ENCODE results near the gene SORCS2.

SORCS2 gene

DNA sequence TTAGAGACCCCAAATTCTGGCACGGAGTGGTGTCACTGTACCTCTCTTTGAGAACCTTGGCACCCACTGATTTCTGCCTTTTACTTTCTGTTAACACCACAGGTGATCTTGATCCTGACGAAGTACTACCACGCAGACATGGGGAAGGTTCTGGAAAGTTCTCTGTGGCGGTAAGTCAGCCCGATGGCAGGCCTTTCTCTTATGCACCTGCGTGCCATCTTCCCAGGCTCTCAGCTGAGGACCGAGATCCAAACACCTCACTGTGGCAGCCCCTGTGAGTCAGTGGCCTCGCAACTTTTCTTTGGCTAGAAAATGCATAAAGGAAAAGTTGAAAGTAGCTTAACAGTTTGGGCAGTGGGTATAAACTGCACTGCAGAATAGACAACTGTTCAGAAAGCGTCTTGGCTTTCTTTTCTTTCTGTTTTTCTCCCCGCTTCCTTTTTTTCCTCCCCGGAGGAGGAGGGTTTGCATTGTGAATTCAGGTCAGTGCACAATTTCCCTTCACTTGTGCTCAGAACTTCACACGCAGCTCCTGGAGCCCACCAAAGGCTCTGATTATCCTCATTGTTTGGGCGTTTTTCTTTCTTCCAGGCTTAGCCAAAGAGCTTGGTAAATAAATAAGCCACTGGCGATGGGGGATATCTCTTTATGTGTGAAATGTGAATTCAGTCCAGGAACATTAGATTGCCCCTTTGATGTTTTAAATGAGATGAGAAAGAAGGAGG, 204.0 kb downstream of the SORCS2 start:
- Mint-ChIP-seq H3K27me3 (peaks cover 53% of the 10 kb centered on the region), H3K4me1 (ENCODE audit: low read depth) (no peaks in the 10 kb centered on the region), H3K4me3 (no peak overlapping the region), H3K36me3 (ENCODE audit: low read depth) (no peaks in the 10 kb centered on the region), H3K9me3 (no peaks in the 10 kb centered on the region), H3K27ac (no peak overlapping the region)
- DNase-seq: no peak

DNA sequence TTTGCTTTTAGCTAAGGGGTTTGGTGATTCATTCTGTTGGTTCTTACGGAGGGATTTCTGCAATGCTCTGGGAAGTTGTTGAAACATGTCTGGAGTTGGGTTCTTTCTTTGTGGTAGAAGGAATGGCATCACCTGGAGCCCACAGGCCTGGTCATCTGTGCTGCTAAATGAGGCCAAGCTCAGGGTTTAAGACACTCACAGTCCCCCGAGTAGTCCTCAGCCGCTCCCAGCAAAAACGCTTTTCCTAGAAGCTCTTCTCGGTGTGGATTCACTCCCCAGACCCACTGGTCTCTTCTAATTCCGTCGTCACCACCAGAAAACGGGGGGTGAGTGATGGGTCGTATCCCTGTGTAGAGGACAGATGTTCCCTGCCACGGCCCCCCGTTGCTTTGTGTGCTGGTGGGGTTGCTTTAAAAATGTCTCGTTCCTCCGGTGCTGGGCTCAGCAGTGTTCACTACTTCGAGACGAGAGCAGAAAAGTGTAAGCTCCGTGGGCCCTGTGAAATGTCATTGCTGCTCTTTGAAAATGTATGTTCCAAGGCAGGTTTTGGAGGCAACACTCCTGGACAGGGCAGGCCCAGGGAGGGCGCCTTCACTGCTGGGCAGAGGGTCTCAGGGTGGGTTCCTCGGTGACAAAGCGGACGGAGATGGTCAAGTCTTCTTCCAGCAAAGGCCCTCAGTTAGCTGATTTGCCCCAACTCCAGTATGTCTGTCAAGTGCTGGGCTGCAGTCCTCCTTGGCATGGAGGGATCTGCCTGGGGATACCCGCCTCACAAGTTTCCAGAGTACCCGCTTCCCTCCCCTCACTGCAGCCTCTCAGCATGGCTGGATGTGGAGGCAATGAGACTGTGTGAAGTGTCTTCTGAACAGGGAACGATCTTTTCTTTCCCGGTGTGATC, 205.1 kb downstream of the SORCS2 start:
- no peaks in the 10 kb centered on the region for H3K4me1 Mint-ChIP-seq (ENCODE audit: low read depth)
- DNase-seq: no peak
- H3K4me3 Mint-ChIP-seq: no peak overlapping the region
- no peaks in the 10 kb centered on the region for H3K9me3 Mint-ChIP-seq
- peaks cover 48% of the 10 kb centered on the region for H3K27me3 Mint-ChIP-seq
- no peaks in the 10 kb centered on the region for H3K36me3 Mint-ChIP-seq (ENCODE audit: low read depth)
- no peak overlapping the region for H3K27ac Mint-ChIP-seq

DNA sequence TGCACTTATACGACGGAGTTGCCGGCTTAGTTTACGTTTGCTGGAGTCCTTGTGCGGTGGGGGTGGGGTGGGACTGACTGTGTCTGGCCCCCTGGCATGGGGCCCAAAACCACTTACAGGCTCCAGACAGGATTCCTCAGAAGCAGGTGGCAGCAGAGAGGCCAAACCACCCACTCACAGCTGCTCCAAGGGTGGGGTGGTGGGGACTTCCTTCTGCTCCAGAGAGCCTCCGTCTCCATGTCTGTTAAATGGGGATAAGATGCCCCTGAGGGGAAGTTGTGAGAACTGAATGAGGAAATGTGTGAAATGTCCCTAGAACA, 205.7 kb downstream of the SORCS2 start:
- no peak for DNase-seq
- H3K27ac Mint-ChIP-seq: no peak overlapping the region
- no peaks in the 10 kb centered on the region for H3K9me3 Mint-ChIP-seq

DNA sequence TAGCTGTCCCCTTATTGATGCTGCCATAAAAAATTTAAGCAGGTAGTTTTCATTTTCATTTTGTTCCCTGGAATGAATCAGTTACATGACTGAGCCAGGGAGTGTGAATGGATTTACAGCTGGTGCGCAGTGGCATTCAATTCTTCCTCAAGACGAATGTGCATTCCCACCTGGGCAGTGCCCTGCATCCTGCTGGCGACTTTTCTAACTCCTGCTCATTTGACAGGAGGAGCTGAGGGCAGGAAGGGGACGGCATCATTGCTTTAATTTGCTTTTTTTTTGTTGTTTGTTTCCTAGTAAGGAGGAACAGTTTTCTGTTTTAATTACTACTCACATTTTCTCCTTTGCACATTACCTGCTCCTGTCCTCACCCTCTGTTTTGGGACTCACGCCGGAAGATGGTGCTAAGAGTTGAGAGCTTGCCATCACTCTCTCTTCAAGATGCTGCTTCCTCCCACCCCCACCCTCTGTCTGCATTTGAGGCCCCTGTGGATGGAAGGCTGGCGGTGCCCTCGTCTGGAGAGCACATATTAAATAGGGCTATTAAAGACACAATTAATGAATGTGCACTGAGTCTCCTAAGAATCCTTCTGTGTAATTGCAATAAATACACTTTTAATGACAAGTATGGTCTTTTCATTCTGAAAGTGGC, 206.6 kb downstream of the SORCS2 start:
- Mint-ChIP-seq H3K4me1 (ENCODE audit: low read depth) (no peaks in the 10 kb centered on the region), H3K4me3 (no peak overlapping the region), H3K27ac (no peak overlapping the region), H3K27me3 (peaks cover 34% of the 10 kb centered on the region), H3K9me3 (no peaks in the 10 kb centered on the region), H3K36me3 (ENCODE audit: low read depth) (no peaks in the 10 kb centered on the region)
- no peak for DNase-seq

More for the DNA sequence above, 205.7 kb downstream of the SORCS2 start:
- H3K36me3 Mint-ChIP-seq (ENCODE audit: low read depth): no peaks in the 10 kb centered on the region
- peaks cover 42% of the 10 kb centered on the region for H3K27me3 Mint-ChIP-seq
- H3K4me3 Mint-ChIP-seq: no peak overlapping the region
- H3K4me1 Mint-ChIP-seq (ENCODE audit: low read depth): no peaks in the 10 kb centered on the region

DNA sequence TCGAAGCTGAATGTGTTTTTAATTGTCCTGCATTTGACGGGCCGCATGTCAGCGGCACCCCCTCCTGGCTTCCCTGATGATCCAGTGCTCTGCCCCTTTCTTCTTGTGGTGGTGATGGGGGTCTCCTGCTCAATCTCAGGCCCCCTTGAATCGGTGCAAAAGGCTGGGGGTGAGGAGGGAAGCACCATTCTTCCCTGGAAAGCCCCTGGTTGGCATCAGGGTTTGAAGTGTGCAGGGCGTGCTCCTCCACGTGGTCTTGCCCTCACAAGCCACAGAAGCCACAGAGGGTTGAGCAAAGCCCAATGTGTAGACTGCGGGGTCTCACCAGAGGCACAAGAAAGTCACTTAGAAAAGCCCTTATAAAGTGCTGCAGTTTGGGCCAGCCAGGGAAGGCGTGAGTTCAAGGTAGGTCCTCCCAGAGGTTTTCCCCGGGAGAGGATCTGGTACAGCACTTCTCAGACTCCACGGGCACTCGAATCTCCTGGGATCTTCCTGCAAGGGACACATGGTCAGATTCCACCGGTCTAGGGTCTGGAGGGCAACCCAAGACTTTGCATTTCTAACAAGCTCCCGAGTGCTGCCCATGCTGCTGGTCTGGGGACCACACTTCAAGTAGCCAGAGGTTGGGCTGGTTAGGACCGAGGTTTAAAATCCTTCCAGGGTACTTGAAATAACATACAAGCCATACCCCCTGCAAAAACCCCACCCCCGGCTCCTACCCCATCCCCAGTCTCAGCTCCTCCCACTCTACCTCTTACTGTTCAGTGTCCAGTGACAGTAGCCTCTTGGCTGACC, 207.3 kb downstream of the SORCS2 start:
- no peak overlapping the region for H3K4me3 Mint-ChIP-seq
- H3K4me1 Mint-ChIP-seq (ENCODE audit: low read depth): no peaks in the 10 kb centered on the region
- no peaks in the 10 kb centered on the region for H3K9me3 Mint-ChIP-seq
- H3K27ac Mint-ChIP-seq: no peak overlapping the region
- H3K36me3 Mint-ChIP-seq (ENCODE audit: low read depth): no peaks in the 10 kb centered on the region
- peaks cover 34% of the 10 kb centered on the region for H3K27me3 Mint-ChIP-seq
- peak; percentile 6 for DNase-seq

DNA sequence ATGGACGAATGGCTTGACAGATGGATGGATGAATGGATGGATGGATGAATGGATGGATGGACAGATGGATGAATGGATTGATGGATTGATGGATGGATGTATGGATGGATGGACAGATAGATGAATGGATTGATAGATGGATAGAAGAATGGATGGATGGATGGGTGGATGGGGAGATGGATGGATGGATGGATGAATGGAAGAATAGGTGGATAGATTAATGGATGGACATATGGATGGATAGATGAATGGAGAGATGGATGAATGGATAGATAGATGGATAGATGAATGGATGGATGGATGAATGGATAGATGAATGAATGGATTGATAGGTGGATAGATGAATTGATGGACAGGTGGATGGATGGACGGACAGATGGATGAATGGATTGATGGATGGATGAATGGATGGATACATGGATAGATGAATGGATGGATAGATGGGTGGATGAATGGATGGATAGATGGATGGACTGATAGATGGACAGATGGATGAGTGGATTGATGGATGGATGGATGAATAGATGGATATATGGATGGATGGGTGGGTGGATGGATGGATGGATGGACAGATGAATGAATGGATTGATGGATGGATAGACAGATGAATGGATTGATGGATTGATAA, 208.4 kb downstream of the SORCS2 start:
- no peaks in the 10 kb centered on the region for H3K4me1 Mint-ChIP-seq (ENCODE audit: low read depth)
- H3K27ac Mint-ChIP-seq: no peak overlapping the region
- DNase-seq: no peak
- H3K9me3 Mint-ChIP-seq: no peaks in the 10 kb centered on the region
- peaks cover 34% of the 10 kb centered on the region for H3K27me3 Mint-ChIP-seq
- no peaks in the 10 kb centered on the region for H3K36me3 Mint-ChIP-seq (ENCODE audit: low read depth)
- H3K4me3 Mint-ChIP-seq: no peak overlapping the region

DNA sequence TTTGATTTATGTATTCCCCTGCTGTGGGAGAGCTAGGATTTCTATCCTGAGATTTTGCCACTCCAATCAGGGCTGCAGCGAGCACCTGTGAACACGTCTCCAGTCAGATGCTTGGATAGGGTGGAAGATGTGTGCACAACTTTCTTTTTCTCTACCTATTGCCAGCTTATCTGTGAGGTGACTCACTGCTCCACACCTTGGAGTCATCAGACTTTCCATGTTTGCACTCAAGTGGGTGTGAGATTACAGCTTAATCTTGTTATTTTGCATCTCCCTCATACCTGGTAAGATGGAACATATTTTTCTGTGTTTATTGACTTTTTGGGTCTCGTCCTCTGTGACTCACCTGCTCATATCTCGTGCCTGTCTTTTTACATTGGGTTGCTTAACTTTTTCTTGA, 210.2 kb downstream of the SORCS2 start:
- Mint-ChIP-seq H3K27ac (no peak overlapping the region), H3K27me3 (peaks cover 23% of the 10 kb centered on the region), H3K4me3 (no peak overlapping the region), H3K36me3 (ENCODE audit: low read depth) (no peaks in the 10 kb centered on the region), H3K4me1 (ENCODE audit: low read depth) (no peaks in the 10 kb centered on the region), H3K9me3 (peaks cover 6% of the 10 kb centered on the region)
- DNase-seq: peak; percentile 14

DNA sequence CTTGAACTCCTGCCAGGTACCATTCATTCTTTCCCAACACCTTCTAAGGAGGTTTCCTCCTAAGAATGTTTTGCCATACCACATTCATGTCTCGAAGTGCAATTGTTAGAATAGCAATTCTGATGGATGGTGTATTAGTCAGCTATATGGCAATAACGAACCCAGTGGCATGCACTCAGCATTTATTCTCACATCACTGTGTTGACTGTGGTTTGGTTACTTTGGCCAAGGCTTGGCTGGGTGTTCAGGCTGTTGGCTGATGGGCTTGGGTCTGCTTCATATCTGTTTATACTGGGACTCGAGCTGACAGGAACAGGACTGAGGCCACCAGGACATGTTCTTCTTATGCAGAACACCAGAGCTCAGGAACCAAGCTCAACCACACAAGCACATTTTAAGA, 210.7 kb downstream of the SORCS2 start:
- Mint-ChIP-seq H3K36me3 (ENCODE audit: low read depth) (no peaks in the 10 kb centered on the region), H3K27ac (no peak overlapping the region), H3K4me1 (ENCODE audit: low read depth) (no peaks in the 10 kb centered on the region), H3K9me3 (peaks cover 6% of the 10 kb centered on the region), H3K4me3 (no peak overlapping the region), H3K27me3 (peaks cover 18% of the 10 kb centered on the region)
- no peak for DNase-seq

DNA sequence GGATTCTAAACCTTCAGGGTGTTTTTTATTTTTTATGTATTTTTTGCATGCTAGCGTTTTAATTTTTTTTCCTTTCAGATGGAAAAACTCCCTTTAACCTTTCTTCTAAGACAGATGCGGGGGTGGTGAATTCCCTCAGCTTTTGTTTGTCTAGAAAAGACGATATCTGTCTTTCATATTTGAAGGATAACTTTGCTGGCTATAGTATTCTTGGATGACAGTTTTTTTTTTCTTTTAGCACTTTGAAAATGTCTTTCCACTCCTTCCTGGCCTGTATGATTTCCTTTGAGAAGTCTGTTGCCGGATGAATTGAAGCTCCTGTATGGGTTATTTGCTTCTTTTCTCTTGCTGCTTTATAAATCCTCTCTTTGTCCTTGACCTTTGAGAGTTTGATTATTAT, 215.8 kb downstream of the SORCS2 start:
- DNase-seq: no peak
- H3K36me3 Mint-ChIP-seq (ENCODE audit: low read depth): no peaks in the 10 kb centered on the region
- H3K27ac Mint-ChIP-seq: no peak overlapping the region
- H3K4me1 Mint-ChIP-seq (ENCODE audit: low read depth): no peaks in the 10 kb centered on the region
- peaks cover 13% of the 10 kb centered on the region for H3K27me3 Mint-ChIP-seq
- H3K9me3 Mint-ChIP-seq: peaks cover 18% of the 10 kb centered on the region
- H3K4me3 Mint-ChIP-seq: no peak overlapping the region

DNA sequence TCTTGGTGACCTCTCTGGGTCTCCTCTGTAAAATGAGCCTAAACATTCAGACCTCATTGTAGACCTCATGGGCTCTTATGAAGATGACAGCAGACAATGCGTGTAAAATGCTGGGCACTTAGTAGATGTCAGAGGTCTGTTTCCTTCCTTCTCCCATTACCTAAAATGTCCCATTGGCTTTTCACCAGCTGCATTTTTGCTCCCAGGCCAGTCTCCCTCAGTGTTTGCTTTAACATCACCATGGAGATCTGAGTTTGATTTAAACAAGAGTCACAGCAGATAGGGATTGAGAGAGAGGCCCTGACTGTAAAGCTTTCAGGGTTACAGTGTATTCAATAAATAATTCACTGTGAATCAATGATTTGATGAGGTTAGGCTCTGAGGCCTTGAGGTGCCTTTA, 218.1 kb downstream of the SORCS2 start:
- H3K36me3 Mint-ChIP-seq (ENCODE audit: low read depth): no peaks in the 10 kb centered on the region
- H3K4me1 Mint-ChIP-seq (ENCODE audit: low read depth): no peaks in the 10 kb centered on the region
- H3K4me3 Mint-ChIP-seq: no peak overlapping the region
- H3K27me3 Mint-ChIP-seq: peaks cover 31% of the 10 kb centered on the region
- H3K27ac Mint-ChIP-seq: no peak overlapping the region
- no peak for DNase-seq
- peaks cover 18% of the 10 kb centered on the region for H3K9me3 Mint-ChIP-seq

DNA sequence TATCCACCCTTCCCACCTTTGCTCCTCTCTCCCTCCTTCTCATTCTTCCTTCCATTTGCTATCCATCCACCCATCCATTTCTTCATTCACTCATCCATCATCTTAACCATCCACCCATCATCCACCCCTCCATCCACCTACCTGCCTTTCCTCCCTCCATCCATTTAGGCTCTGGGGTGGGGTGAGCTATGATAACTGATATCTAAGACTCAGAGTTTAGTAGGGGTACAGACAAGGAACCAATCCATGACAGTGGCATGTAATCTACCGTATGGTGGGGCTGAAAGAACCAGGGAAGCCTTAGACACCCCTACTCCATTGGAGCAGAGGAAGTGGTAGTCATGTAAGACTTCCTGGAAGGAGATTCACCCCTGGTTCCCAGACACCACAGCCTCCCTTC, 219.2 kb downstream of the SORCS2 start:
- peaks cover 38% of the 10 kb centered on the region for H3K27me3 Mint-ChIP-seq
- H3K9me3 Mint-ChIP-seq: peaks cover 16% of the 10 kb centered on the region
- no peaks in the 10 kb centered on the region for H3K36me3 Mint-ChIP-seq (ENCODE audit: low read depth)
- no peak for DNase-seq
- no peaks in the 10 kb centered on the region for H3K4me1 Mint-ChIP-seq (ENCODE audit: low read depth)
- no peak overlapping the region for H3K27ac Mint-ChIP-seq
- no peak overlapping the region for H3K4me3 Mint-ChIP-seq

DNA sequence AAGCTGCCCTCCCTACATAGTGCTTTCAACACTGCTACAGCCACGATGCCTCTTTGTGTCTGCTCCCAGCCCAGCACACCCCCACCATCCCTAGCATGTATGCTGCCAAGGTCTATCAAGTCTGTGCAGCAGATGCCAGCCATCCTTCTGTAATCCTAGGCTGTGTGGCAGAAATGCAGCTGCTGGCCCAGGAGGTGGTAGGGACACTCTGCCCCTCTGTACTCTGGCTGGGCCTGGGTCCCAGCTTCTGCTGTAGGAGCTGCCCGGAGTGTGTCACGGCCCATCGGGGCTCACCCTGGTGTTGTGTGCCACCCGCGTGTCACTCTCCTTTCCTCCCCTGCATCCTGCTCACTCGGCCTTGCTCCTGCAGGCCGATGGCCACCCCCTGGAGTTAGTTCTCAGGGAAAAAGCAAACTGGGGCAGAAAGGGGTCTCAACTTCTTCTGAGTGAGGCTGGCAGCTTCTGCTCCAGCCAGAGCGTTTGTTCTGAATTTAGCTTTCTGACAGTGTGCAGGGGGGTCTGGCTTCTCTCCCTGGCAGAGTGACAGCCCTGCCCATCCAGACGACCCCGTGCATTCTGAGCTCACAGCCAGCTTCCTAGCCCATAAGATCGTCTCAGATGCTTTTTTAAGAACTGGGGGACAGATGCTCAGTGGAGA, 219.7 kb downstream of the SORCS2 start:
- H3K27ac Mint-ChIP-seq: no peak overlapping the region
- H3K36me3 Mint-ChIP-seq (ENCODE audit: low read depth): no peaks in the 10 kb centered on the region
- DNase-seq: peak; percentile 8
- H3K27me3 Mint-ChIP-seq: peaks cover 40% of the 10 kb centered on the region
- no peaks in the 10 kb centered on the region for H3K4me1 Mint-ChIP-seq (ENCODE audit: low read depth)
- H3K4me3 Mint-ChIP-seq: no peak overlapping the region
- H3K9me3 Mint-ChIP-seq: peaks cover 14% of the 10 kb centered on the region

DNA sequence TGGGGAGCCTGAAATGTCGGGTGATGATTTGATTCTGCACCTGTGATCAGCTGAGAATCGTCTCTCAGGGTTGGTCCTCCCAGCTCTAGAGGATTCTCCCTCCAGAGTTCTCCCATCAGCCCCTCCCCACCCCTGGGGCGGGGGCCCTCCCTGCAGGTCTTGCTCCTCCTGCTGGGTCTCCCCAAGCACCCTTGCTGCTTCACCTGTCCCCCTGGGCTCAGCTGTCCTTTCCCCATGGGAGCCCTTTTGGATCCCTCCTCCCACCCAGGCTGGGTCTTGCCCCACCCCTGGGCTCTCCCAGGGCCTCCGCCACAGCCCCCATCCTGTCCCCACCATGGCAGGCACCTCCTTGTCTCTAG, 220.2 kb downstream of the SORCS2 start:
- no peak for DNase-seq
- Mint-ChIP-seq H3K36me3 (ENCODE audit: low read depth) (no peaks in the 10 kb centered on the region), H3K4me3 (no peak overlapping the region), H3K27ac (no peak overlapping the region), H3K27me3 (peaks cover 40% of the 10 kb centered on the region), H3K4me1 (ENCODE audit: low read depth) (no peaks in the 10 kb centered on the region), H3K9me3 (peaks cover 12% of the 10 kb centered on the region)

DNA sequence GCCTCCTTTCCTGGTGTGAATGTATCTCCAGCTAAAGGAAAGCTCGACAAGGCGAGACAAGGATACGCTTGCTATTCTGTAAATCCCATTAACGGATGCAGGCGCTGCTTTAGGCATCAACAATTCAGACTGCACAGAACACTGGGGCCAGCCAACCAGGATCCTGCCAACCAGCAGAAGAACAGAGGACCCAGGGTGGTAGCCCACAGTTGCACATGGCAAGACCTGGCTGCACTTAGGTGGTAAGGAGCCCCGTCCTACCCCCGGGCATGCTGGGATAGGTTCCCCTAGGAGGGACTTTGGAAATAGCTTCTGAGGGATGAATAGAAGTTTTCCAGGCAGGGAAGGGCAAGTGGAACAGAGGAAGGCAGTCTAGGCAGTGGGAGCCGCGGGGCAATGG, 221.7 kb downstream of the SORCS2 start:
- no peak overlapping the region for H3K4me3 Mint-ChIP-seq
- no peak overlapping the region for H3K27ac Mint-ChIP-seq
- H3K27me3 Mint-ChIP-seq: peaks cover 42% of the 10 kb centered on the region
- no peak for DNase-seq
- peaks cover 9% of the 10 kb centered on the region for H3K9me3 Mint-ChIP-seq
- H3K36me3 Mint-ChIP-seq (ENCODE audit: low read depth): no peaks in the 10 kb centered on the region
- H3K4me1 Mint-ChIP-seq (ENCODE audit: low read depth): no peaks in the 10 kb centered on the region
